WERI-Rb-1 (cell line): Measurements from ENCODE around the gene STIM1.

Experiments
- DNase-seq: peaks from one replicate; pipeline ENCODE4 v3.0.0-alpha.2; 2020
- H3K27ac ChIP-seq: fragments of 250-450 bp; sonication (Bioruptor Pico); 2 replicates; pipeline ENCODE4 v1.5.1; 2020; ENCODE audit warnings: mild to moderate bottlenecking, moderate library complexity
- H3K27me3 ChIP-seq: fragments of 250-450 bp; sonication (Bioruptor Pico); 2 replicates; pipeline ENCODE4 v1.5.1; 2021; ENCODE audit warnings: mild to moderate bottlenecking, low read depth, moderate library complexity; ENCODE audit not compliant: insufficient read depth, severe bottlenecking
- H3K36me3 ChIP-seq: fragments of 250-450 bp; sonication (Bioruptor Pico); 2 replicates; pipeline ENCODE4 v1.5.1; 2020; ENCODE audit warnings: mild to moderate bottlenecking, moderate library complexity
- H3K4me3 ChIP-seq: 2 replicates; pipeline ENCODE4 v1.5.1; 2011; ENCODE audit warnings: low read depth, mild to moderate bottlenecking, control low read depth, low read length
- H3K9me3 ChIP-seq: fragments of 250-450 bp; sonication (Bioruptor Pico); 2 replicates; pipeline ENCODE4 v1.5.1; 2021; ENCODE audit warnings: mild to moderate bottlenecking, moderate library complexity; ENCODE audit not compliant: severe bottlenecking
- TF ChIP-seq, protein P1 (sequence below): IDR thresholded peaks from 2 replicates; pipeline ENCODE4 v1.5.1; 2011; ENCODE audit warnings: low read depth, mild to moderate bottlenecking, control low read depth, inconsistent platforms, low read length

Gene STIM1

GRCh38 chr11:3826721-3827120 lies 28.7 kb upstream of the STIM1 start:
- peaks cover 28% of the 10 kb centered on the region for H3K36me3 ChIP-seq
- H3K4me3 ChIP-seq = no peak overlapping the region
- no peaks in the 10 kb centered on the region for H3K27me3 ChIP-seq
- no peak overlapping the region for H3K27ac ChIP-seq
- no peaks in the 10 kb centered on the region for H3K9me3 ChIP-seq
- no peak for DNase-seq
- TF ChIP-seq, protein P1, sequence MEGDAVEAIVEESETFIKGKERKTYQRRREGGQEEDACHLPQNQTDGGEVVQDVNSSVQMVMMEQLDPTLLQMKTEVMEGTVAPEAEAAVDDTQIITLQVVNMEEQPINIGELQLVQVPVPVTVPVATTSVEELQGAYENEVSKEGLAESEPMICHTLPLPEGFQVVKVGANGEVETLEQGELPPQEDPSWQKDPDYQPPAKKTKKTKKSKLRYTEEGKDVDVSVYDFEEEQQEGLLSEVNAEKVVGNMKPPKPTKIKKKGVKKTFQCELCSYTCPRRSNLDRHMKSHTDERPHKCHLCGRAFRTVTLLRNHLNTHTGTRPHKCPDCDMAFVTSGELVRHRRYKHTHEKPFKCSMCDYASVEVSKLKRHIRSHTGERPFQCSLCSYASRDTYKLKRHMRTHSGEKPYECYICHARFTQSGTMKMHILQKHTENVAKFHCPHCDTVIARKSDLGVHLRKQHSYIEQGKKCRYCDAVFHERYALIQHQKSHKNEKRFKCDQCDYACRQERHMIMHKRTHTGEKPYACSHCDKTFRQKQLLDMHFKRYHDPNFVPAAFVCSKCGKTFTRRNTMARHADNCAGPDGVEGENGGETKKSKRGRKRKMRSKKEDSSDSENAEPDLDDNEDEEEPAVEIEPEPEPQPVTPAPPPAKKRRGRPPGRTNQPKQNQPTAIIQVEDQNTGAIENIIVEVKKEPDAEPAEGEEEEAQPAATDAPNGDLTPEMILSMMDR = no peak

DNA sequence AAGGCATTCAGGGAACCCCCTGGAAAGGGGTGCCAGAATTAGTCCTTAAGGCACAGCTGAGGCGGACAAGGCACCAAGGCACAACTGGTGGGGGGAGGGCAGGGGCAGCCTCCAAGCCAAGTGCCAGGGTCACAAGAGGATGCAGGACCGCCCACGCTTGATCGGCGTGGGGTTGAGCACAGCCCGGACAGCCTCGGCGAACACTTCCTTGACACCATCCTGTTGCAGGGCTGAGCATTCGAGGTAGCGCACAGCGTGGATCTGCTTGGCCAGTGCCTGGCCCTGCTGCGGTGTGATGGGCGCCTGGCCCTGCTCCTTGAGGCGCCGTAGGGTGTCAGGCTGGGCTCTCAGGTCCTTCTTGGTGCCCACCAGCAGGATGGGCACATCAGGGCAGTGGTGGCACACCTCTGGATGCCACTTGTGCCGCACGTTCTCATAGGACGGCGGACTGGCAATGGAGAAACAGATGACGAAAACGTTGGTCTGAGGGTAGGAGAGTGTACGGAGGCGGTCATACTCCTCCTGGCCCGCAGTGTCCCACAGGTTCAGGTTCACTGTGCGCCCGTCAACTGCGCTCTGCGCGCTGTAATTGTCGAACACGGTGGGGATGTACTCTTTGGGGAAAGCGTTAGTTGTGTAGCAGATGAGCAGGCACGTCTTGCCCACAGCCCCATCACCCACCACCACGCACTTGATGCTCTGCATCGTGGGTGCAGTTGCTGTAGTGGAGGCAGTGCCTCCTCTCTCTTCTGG lies 27.9 kb upstream of the STIM1 start:
- Histone ChIP-seq H3K27me3 (no peaks in the 10 kb centered on the region), H3K9me3 (no peaks in the 10 kb centered on the region), H3K27ac (no peak overlapping the region), H3K4me3 (no peak overlapping the region), H3K36me3 (peaks cover 28% of the 10 kb centered on the region)
- TF ChIP-seq, protein P1 = no peak
- no peak for DNase-seq

GRCh38 chr11:3830088-3830487 lies 25.4 kb upstream of the STIM1 start:
- H3K4me3 ChIP-seq = no peak overlapping the region
- H3K36me3 ChIP-seq = peaks cover 32% of the 10 kb centered on the region
- TF ChIP-seq, protein P1 = no peak
- DNase-seq = no peak
- no peak overlapping the region for H3K27ac ChIP-seq
- H3K9me3 ChIP-seq = no peaks in the 10 kb centered on the region
- H3K27me3 ChIP-seq = no peaks in the 10 kb centered on the region

DNA sequence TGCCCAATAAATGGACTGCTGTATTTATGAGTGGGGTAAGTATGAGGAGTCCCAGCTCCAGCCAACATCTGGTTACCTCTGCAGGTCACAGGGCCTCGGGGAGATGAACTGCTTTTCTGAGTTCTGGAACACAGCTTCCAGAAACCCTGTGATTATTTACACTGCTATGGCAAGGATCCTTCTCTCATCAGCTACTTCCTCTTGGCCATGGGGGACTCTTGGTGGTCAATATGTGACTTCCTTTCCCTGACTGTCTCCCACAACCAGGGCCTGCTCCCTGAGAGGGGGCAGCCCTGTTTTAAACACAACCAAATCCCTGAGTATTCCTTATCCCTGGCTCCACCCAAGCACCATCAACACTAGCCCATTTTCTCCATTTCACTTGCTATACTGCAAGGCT lies 24.7 kb upstream of the STIM1 start:
- H3K9me3 ChIP-seq = no peaks in the 10 kb centered on the region
- no peak for DNase-seq
- H3K36me3 ChIP-seq = peaks cover 32% of the 10 kb centered on the region
- TF ChIP-seq, protein P1 = no peak
- no peak overlapping the region for H3K27ac ChIP-seq
- no peak overlapping the region for H3K4me3 ChIP-seq
- no peaks in the 10 kb centered on the region for H3K27me3 ChIP-seq

DNA sequence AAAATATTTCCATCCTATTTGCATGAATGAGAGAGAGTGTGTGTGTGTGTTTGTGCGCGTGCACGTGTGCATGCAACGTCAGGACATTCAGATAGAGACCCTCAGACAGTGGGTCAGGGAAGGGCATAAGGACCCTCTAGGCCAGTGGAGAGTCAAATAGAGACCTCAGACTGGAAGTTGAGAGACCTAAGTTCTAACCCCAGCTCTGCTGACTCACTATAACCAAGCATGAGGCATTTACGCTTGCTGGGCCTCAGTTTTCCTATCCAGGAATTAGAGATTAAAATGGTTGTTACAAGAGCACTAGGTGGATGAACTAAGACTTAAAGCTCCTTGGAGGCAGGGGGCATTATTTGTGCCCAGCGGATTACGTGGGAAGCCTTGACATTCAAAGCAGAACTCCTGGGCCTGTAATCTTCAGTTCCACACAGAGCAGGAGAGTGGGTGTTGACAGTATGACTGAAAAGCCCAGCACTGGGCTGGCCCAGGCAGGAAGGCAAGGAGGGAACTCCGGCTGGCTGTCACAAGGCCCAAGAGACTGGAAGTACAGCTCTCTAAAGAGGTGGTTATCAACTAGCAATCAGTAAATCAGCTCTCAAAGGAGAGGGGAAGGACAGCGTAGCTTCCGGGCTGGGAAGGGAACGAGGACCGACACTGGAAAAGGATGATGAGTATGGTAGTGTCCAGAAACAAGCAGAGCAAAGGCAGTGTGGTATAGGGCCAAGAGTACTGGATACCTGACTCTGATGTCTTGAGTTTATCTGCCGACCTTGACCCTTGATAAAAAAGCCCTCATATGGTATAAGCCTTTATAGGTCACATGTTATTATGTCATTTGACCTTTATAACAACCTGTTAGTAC lies 23.9 kb upstream of the STIM1 start:
- Histone ChIP-seq H3K36me3 (peaks cover 26% of the 10 kb centered on the region), H3K9me3 (no peaks in the 10 kb centered on the region), H3K4me3 (no peak overlapping the region), H3K27ac (no peak overlapping the region), H3K27me3 (no peaks in the 10 kb centered on the region)
- TF ChIP-seq, protein P1 = no peak
- DNase-seq = no peak
